Stimulated activated naive CD4-positive, alpha-beta T cell (primary cell): Measurements from ENCODE around the gene TLR3.
"Not testable (repeated sequence)": the region's sequence is repeated elsewhere in the genome, so short reads cannot be mapped to it uniquely, and the experiment has no call there.

Experiments used
- DNase-seq, 6 experiments: peaks; one replicate each; lab custom pipeline; 2025; lab: John Stamatoyannopoulos, UW

Gene TLR3

GRCh38 chr4:186068581-186069348, at the start of gene TLR3:
TLR3 (plus strand) TSS chr4:186069156; CDS start chr4:186076620, 7,464 bp downstream.
- DNase-seq: peak in 1 of 6 experiments; percentile 3

- no peak for DNase-seq
Measured at GRCh38 chr4:186019269-186019668, 49.7 kb upstream of the TLR3 start.

GRCh38 chr4:186020106-186020792, 48.7 kb upstream of the TLR3 start:
- no peak for DNase-seq

- DNase-seq: no peak
Measured at GRCh38 chr4:186020793-186021407, 48.1 kb upstream of the TLR3 start.

GRCh38 chr4:186021461-186022167, 47.3 kb upstream of the TLR3 start:
- no peak for DNase-seq

GRCh38 chr4:186023975-186024374, 45.0 kb upstream of the TLR3 start:
- DNase-seq: no peak

- DNase-seq: no peak
Measured at GRCh38 chr4:186024637-186025407, 44.1 kb upstream of the TLR3 start.

GRCh38 chr4:186025408-186025690, 43.6 kb upstream of the TLR3 start:
- no peak for DNase-seq

GRCh38 chr4:186027405-186027804, 41.6 kb upstream of the TLR3 start:
- no peak for DNase-seq

- no peak for DNase-seq
Measured at GRCh38 chr4:186029571-186030398, 39.2 kb upstream of the TLR3 start.

GRCh38 chr4:186030399-186030775, 38.6 kb upstream of the TLR3 start:
- no peak for DNase-seq

GRCh38 chr4:186030795-186031194, 38.2 kb upstream of the TLR3 start:
- DNase-seq: no peak

GRCh38 chr4:186032259-186032658, 36.7 kb upstream of the TLR3 start:
- DNase-seq: no peak

- DNase-seq: no peak
Measured at GRCh38 chr4:186033027-186033426, 35.9 kb upstream of the TLR3 start.

GRCh38 chr4:186034613-186035012, 34.3 kb upstream of the TLR3 start:
- not testable (repeated sequence) for DNase-seq

- DNase-seq: no peak
Measured at GRCh38 chr4:186036976-186037581, 31.9 kb upstream of the TLR3 start.

- peak in 2 of 6 experiments; percentile 8 to 14 for DNase-seq
Measured at GRCh38 chr4:186037692-186038658, 31.0 kb upstream of the TLR3 start.

GRCh38 chr4:186039697-186040096, 29.3 kb upstream of the TLR3 start:
- DNase-seq: no peak

GRCh38 chr4:186040316-186040715, 28.6 kb upstream of the TLR3 start:
- DNase-seq: no peak
